ENCODE data around the gene CDH13.

Gene CDH13

DNA sequence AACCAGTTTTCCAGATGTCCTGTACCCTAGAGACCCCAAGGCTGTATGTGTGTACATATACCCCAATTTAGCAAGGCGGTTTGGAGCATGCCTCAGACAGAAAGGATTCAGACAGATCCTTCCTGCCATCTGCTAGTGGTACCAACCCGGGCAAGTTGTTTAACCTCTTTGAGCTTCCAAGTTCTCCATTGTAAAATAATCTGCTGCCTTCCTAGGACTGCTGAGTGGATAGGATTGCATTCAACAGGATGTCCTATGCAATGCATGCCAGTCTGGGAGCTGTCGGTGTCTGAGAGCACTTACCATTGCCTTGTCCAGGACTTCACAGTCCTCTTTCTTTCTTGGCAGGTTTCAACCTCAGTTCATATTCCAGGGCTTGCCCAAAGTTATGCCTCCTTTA, 1.9 kb downstream of the CDH13 start:
- DNase-seq, result no peak

DNA sequence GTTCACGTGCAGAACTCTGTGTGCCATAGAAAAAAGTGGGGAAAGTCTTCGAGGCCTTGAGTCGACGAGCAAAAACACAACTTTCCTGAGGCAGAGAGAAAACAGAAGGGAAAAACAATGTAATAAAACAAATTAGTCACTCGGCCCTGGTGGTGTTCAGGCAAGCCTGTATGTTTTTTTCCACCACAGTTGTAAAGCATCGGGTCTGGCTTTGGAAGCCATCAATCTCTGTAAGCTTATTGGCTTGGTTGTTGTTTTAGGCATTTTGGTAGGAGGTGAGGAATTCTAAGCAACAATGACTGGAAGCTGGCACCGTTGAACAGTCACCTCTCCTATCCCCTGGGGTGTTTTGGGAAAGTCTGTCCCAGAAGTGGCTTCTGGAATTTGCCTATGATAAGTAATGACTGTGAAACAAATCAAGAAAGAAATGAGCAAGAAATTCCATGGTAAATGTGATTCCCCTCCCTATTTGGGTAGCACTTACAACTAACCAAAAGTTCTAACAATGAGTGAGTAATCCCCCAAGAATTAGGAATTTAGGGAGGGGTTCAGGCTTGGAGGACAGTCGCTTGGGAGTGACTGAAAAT, 2.8 kb downstream of the CDH13 start:
- no peak for DNase-seq

DNA sequence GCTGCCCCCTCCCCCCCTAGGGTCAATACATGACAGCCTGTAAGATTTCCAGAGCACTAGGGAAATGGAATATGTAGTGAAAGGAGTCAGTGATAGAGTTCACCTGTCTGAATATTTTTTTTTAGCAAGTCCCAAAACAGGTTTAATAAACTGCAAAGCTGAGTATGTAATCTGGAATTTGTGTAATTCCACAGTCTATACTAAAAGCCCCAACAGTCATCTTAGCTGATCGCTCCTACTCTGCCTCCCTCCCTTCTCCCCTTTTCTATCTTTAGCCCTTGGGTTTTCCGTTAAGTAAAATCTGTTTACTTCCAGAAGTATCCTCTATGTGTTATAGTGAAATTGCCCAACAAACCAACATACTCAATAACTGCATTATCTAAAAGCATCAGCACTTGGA, 3.5 kb downstream of the CDH13 start:
- DNase-seq, result no peak

DNA sequence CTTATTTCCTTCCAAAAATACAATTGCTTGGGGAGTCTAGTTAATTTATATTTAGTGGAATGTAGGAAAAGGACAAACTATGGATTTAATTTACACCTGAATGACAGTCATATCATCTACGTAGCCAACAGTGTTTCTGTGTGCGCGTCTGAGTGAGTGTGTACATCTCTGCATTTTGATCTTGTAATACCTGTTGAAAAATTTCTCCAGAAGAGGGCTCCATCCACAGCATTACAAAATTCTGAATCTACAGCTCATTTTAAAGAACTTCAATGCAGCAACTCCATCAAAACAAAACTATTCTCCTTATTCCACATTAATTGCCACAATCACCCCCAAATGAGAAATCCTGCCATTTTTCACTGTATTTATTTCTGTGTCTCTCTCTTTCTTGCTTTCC, 3.9 kb downstream of the CDH13 start:
- peak; percentile 11 for DNase-seq

DNA sequence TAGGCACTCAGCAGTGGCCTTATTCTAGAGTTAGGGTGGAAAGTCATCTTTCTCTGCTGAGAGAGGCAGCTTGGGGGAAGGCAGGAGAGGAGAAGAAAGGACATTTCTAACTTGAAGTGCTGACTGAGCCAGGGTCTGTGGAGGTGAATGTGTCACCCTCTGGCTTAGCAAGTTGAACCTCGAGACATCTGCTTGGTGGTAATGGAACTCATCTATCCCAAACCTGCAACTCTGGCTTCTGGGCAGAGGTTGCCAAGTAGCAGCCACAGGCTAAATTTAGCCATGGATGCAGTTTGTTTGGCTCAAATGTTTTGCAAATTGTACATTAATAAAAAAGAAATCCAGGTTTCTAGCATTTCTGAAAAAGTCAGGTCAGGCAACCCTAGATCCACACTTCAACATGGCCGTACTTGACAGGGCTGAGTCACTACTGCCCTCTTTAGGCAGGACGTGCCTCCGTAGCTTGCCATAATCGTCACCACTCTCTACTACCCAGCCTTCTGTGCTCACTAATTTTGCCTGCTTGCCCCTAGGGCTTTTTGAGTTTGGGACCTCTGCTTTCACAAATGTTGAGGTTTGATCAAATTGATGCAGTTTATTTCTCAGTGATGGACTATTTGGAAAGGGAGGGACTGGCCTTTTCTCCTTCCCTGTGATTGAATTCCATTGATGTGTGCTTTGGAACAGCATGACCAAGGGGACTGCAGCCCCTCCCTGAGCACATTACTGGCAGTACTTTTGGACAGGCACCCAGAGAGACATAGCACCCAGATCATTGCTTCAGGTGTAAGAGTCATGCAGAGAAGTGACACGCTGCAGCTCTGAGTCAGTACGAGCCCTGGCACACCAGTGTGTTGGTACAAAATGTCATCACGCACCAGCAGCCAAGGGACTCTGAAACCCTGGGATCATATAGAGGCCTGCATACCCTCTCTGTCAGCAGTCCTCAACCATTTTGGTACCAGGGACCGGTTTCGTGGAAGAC, 5.2 kb downstream of the CDH13 start:
- no peak for DNase-seq

DNA sequence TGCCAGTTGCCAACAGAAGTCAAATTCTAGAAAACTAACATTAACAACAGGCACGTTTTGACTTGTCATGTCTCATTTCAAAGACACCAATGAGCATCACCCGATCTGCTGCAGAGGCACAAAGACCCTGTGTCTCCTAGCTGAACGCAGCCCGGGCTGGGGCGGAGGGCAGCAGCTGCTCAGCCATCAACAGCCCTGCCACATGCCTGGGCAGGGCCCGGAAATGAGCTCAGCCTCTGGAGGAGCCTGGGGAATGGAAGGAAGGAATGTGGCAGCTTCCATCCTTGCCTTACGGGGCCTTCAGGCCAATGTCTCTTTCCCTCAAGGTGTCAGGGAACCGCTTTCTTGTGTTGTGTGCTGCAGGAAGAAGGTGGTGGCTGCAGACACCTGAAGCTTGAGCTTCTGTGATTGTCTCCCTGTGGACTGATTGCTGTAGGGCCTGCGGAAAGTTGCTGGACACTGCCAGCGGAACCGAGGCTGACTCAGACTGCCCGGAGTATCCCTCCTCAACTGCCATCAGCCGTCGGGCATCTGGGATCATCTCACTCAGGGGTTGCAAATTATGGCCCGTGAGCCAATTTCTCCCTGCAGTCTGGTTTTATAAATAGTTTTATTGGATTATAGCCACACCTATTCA, 7.3 kb downstream of the CDH13 start:
- peak; percentile 78 for DNase-seq

DNA sequence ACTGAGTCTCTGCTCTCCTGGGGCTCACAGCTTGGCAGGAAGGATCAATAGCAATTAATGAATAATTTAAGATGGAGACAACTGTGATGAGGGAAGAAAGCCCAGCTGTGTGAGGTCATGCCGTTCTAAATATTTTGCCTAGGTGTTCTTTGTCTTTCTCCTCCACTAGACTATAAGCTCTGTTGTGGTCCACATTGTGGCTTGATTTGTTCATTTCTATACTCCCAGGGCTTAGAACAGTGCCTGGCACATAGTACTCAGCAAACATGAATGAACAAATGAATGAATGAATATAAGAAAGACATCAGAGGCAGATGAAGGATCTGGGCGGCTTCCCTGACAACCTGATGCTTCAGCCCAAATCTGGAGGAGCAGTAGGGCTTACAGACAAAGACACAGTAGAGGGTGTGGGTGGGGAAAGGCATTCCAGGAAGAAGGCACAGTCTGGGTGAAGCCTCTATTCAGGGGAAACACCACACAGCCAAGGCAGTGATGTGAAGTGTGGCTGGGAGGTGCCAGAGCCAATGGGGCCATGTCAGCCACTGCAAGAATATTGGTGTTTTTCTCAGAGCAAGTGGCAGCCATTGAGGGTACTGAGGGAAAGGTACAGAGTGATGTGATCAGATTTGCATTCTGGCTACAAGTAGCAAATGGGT, 8.3 kb downstream of the CDH13 start:
- DNase-seq, result no peak

DNA sequence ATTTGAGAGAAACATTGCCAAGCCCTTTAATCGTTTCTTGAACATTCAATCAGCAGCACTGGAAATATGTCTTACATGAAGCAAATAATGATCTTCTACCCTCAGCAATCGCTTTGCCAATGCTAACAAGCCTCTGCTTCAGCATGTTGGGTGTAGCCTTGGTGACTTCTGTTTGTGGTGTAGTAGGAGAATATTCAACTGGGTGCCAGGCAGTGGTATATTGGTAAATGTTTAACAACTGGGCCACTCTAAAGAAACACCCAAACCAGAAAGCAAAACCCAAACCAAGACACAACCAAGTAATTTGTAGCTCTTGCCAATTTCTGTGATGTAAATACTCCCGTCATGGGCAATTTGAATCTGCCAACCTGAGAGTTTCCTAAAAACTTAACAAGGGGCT, 9.7 kb downstream of the CDH13 start:
- DNase-seq, result no peak

DNA sequence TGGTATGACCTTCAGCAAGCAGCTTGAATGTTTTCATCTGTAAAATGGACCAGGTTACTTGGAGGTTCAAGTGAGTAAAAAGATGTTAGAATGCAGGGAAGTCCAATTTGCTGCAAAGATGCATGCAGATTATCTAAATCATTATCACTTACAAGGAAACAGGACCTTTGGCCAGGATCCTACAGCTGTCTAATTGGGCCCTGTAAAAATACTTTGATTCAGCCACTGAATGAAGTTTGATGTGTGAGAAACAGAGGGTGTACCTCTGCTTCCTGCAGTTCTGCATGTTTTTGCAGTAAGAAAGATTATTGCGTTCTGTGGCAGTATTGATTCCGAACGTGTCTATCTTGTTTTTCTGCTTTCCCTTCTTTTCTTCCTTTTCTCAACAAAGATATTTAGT, 10.2 kb downstream of the CDH13 start:
- DNase-seq, result no peak

DNA sequence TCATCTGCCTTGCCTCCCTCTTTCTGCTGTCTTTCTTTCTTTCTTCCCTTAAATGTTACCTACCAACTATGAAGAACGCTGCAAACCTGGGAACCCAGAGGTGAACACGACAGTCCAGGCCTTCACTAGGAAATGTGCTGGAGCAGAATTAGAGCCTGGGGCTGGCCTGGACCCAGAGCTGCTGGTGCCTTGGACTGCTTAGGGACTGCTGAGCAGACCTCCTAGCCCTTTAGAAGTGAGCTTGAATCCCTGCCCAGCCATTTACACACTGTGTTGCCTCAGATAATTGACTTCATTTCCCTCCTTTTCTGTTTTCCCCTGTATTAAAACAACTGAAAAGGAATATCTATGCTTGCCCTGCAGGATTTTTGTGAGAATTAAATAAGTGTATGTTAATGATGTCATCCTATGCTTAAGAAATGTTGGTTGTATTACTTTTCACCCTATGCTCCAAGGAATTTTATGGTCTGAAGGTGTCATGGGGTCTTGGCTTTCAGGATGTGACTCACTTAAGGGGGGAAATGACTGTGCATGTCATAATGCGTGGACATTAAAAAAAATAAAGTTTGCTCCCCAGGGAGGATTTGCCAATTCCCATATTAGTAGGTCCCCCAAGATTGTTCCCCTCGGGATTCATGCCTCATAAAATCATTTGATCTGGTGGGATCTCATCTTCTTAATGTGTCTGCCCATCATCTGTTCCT, 11.5 kb downstream of the CDH13 start:
- no peak for DNase-seq

DNA sequence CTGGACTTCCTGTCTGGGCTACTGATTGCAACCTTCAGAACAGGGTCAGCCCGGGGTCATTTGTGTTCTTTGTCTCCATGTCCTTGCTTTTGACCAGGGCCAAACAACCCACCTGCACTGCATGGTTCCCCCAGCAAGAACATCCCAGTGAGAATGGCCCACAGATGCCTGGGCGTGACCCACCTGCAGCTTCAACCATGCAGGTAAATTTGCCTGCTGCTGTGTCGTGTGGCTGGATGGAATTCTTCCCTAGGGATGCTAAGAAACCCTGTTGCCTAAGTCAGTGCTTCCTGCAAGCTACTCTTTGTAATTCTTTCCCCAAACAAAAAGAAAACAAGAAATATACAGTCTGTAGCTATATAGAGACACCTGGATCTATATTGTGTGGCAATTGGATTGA, 12.5 kb downstream of the CDH13 start:
- no peak for DNase-seq

DNA sequence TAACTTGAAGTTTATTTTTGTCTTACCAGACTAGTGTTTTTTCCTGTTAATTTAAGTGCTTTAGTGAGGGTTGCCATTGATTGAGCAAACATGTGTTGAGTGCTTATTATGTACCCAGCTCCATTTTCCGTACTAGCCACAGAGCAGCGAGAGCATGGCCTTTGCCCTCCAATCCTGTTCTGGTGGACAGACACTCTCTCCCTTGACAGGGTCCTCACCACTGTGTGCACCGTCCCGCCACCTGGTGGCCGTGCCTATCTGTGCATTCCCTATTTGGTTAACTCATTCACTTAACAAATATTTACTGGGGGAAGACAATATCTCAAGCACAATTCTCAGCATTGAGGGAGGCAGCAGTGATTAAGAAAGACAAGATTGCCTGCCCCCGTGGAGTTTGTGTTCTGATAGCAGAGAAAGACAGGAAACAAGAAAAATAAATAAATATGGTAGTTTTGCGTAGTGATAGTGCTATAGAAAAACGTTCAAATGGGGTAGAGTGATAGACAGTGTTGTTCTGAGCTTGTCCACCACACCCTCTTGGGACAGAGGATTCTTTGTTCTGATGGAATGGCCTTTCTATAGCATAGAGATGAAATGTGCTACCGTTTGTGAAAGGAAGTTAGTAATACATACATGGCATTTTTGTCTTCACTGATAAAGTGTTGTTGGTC, 13.0 kb downstream of the CDH13 start:
- DNase-seq, result peak; percentile 7

DNA sequence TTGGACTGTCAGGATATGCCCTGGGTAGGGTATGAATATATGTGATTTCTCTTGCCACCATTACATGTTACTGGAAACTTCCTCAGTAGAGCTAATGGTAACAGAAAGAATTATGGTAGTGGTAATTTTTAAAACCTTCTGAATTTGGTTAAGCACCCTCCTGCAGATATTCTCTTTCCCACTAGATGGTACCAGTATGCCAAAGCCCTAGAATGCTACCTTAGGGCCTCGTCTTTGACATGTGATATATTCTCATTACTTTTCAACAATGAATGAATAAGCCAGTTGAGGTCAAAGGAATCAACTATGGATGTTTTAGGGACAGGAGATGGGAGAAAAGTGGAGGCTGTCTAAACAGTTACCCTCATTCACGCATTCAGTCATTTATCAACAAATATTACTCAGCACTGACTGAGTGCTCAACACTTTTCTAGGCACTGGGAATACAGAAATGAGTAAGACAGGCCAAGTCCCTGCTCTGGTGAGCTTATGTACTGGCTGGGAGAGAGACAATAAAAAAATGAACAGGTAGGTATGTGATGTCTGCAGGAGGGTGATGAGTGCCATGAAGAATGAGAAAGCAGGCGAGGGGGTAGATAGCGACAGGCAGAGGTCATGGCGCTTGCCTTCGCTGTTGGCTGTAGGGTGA, 14.7 kb downstream of the CDH13 start:
- no peak for DNase-seq

DNA sequence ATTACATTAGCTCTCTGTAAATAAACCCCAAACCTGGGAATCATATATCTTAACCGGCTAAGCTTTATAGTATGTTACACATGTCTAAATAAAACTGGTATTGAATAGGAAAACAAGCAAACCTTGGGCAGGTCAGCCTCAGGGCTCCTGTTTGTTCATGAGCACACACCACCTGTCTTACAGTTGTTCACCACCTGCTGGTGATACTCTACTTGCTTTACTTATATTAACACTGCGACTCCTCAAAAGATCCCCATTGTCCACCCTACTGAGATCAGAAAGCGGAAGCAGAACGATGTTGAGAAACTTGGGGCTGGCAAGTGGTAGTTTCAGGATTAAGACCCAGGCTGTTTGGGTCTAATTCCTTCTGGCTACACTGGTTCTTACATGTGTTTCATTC, 16.4 kb downstream of the CDH13 start:
- DNase-seq, result no peak

DNA sequence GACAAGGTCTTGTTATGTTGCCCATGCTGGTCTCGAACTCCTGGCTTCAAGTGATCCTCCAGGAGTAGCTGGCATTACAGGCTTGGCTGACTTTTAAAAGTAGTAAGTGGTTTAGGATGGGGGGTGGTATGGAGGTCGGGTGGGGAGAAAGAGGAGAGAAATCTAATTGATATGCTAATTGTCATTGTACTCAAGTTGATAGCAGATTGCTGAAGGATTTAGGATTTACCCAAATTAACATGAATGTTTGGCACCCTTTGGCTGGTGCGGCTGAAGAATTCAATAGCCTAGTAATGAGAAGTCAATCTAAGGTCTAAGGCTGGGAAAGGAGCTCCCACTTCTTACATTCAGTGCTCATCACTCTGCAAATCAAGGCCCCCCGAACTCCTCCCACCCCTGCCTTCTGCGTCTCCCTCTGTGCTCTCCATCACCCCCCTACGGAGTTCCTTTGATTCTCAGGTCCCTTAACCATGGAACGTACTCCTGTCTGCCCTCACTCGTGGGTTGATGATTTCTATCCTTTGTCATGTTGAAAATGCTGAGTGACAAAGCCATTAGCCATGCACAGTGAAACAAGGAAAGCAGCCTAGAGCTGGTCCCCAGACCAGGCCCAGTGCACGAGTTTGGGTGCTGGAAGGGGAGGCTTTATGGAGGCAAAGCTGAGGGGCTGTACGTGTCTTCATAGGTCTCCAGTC, 17.3 kb downstream of the CDH13 start:
- no peak for DNase-seq

DNA sequence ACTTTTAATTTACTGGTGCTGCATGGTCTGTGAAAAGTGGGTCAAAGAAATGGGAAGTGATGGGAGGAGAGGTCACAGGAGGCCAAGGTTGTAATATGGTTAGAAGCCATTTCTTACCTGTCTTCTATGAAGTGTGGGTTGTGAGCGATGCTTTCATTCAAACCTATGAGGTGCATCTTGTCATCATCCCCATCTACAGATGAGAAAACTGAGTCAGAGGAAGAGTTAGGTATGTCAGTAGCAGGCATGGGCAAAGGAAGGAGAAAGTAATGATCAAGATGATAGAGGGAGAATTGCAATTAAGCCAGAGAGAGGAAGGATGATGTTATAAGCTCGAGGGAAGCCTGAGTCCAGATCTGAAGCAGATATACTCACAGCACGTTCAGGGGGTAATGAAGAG, 19.7 kb downstream of the CDH13 start:
- DNase-seq, result no peak

DNA sequence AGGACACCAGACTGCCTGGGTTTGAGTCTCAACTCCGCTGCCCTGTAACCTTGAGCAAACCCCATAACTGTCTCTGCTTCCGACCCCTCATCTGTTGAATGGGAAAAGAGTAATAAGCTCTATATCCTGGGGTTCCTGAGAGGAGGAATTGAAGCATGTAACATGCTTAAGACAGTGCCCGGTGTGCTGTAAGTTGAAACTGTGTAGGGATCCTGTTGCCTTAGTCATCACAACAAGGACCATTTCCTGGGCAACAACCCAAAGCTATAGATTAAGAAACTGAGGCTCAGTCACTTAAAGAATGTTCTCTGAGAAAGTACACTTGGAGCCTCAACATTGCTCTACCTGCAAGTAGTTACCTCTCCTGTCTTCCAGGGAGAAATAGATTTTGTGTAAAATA, 23.0 kb downstream of the CDH13 start:
- DNase-seq, result no peak

DNA sequence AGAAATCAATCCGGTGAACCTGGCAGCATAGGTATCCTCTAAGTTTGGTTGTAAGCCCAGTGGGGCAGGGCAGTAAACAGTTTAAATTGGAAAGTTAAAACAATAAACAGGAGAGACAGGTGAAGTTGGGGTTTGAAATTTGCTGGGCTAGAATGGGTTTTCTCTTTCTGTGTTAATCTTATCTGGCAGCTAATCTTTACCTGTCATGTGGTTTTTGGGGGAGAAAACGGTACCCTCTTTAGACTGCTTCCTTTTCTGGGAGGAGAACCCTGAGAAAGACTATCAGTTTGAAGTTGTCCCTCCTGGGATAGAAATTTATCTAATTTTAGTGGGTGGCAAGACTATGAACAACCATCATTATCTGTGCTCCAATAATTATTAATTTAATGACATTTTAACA, 24.0 kb downstream of the CDH13 start:
- no peak for DNase-seq

DNA sequence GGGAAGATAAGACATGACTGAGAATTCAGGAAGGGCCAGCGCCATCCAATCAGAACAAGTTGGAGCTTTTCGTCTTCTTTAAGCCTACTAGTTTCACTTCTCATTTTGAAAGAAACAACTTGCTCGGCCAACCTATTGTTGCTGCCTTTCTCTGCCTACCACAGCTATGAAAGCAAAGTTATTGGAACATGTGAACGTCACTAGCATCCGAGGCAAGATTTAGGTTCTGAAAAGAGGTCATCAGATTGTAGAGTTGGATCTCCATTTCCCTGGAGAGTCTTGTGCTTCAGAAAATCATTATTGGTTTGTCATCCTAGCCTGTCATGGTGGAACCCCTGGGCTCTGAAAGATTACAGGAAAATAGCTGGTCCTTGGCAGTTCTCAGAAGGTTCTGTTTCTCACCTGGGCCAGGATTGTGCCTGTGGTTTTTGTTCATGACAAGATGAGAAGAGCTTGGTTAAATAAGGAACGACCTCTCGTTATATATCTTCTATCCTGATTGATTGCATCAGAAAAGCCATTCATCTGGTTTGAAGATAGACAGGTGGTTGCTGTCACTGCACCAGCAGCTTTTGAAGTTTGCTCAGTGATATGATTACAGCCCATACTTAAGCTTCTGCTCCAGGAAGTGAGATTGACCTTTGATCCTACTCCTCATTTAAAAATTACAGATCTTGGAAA, 25.3 kb downstream of the CDH13 start:
- no peak for DNase-seq

DNA sequence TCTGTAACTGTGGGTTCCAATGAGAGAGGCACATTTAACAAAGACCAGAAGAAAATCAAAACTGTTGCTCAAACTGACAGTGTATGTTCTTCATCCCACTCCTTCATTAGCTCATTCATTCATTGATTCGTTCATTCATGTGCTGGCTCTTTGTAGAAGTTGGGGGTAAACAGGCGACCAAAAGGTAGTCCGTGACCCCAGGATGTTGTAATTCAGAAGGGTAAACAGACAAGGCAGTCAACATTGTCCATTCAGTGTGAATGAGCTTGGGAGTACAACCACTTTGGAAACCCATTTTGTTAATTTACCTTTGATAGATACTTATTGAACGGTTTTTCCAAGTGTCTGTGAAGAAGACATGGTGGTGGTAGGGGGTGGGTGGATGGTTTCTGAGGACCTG, 26.1 kb downstream of the CDH13 start:
- no peak for DNase-seq

All from NCI-H1105 treated with DMSO at 0.1 percent for 48 hours (cell line).